NCI-H2227 treated with DMSO at 0.1 percent for 48 hours (cell line): ENCODE measurements around the gene MEDAG.
"Not testable (repeated sequence)": the region's sequence is repeated elsewhere in the genome, so short reads cannot be mapped to it uniquely, and the experiment has no call there.

Experiments used
- DNase-seq: peaks from one replicate; lab custom pipeline; 2025; lab: John Stamatoyannopoulos, UW

The MEDAG gene

DNA sequence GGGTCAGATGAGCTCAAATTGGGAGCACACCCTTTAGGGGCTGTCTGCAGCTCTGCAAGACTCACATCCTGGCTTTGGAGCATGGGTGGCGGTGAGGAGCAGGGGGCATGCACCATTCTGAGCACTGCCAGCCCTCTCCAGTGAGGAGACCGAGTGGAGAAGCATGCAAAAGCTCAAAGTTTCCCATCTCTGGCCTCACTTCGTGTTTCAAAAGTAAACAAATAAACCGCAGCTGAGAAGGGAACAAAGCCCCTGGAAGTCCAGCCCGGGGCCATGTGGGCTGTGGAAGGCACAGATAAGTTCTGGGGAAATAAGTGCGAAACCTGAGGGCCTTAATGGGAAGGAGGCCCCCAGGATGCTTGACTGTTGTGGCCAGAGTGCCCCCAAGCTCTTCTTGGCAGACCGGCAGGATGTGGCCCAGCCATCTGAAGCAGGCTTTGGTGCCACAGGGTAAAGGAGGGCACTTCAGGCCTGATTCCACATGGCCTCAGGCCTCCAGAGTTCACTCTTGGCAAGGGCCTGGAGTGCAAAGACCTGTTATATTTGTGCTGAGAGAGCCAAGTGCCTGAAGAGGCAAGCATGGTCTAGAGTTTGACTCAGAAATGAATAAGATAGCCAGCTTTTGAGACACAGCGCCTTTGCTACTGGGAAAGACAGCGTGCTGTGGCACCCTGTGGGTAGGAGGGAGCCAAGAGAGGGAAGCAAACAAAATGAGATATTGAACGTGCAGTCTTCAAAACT lies 1.2 kb downstream of the MEDAG start:
- no peak for DNase-seq

DNA sequence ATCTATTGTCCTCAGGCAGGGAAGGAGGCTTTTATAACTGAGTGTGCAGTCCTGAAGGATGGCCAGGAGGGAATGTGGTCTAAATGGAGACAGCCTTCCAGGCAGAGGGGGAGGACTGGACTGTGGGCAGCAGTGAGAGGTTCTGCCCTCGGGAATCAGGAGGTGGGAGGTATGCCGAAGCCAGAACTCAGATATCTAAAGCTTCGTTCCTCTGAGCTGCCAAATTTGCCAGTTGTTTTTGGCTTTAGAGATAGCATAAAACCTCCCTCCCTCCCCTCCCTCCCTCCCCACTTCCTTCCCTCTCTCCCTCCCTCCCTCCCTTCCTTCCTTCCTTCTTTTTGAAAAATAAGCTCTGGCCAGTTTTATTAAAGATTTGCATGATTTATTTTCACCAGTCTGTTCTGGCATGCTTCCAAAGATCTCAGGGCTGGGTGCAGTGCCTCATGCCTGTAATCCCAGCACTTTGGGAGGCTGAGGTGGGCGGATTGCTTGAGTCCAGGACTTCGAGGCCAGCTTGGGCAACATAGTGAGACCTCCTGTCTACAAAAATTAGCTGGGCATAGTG lies 2.4 kb downstream of the MEDAG start:
- no peak for DNase-seq

DNA sequence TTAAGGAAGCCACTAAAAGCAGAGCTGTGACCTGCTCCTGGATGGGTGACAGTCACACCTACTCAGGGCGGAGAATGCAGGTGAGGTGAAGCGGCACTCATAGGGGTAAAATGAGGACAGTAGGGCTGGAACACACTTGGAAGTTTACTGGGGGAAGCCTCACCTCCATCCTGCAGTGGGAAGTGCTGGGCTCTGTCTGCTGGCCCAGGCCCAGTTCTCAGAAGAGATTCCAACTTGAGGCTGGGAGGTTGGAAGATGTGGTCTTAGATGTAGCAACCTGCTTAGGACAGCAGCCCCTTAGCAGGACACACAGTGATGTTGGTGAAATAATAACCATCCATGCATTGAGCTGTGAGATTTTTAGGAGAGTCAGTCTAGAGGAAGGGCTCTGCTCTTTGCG lies 4.6 kb downstream of the MEDAG start:
- no peak for DNase-seq

DNA sequence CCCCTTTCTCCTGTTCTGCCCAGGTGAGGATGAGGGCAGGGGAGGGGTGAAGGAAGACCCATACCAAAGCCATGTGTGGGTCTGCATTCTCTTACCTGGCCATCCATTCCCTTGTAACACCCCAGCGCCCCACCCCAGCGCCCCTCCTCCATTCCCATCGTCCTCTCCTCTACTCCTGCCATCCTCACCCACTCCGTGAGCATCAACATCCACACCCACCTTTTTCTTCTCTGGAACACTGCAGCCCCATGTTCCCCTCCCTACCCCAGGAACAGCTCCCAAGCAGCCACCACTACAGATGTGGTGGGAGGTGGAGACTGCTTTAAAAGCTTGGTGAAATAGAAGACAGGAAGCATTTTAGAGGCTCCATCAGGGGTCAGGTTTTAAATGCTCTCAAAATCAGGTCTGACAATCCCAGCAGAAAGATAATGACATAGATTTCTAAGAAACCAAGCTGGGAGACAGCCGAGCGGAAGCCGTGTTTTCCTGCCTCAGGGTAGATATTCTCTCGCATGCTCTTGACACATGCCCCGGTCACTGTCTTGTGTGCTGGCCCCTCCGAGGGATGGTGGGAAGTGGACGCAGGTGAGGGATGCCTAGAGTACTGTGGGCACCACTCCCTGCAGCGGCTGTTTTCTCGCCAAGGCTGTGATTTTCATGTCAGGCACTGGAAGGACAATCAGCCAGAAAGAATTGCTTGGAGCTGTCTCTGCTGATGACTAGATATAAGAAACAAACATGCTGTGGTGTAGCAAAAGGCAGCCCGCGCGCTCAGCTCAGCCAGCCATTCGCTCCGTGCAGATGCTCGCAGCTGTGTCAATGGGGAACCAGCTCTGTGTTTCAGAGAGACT lies 9.8 kb downstream of the MEDAG start:
- DNase-seq, result peak; percentile 78

DNA sequence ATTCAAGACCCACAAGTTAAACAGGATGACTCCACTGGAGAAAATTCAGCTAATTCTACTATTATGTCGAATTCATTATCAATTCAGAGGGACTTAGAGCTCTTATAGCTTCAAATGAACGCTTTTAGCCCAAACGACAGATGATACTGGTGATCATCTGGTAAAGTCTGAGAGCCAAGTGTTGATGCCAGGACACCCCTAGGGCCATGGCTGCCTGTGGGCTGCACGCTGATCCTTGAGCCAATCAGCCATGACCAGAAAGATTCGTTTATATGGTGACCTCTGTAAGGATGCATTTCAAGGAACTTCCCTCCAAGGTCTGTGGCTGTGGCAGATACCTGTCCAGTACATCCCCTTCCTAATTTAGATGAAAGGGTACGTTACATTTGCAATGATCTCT lies 10.9 kb downstream of the MEDAG start:
- no peak for DNase-seq

DNA sequence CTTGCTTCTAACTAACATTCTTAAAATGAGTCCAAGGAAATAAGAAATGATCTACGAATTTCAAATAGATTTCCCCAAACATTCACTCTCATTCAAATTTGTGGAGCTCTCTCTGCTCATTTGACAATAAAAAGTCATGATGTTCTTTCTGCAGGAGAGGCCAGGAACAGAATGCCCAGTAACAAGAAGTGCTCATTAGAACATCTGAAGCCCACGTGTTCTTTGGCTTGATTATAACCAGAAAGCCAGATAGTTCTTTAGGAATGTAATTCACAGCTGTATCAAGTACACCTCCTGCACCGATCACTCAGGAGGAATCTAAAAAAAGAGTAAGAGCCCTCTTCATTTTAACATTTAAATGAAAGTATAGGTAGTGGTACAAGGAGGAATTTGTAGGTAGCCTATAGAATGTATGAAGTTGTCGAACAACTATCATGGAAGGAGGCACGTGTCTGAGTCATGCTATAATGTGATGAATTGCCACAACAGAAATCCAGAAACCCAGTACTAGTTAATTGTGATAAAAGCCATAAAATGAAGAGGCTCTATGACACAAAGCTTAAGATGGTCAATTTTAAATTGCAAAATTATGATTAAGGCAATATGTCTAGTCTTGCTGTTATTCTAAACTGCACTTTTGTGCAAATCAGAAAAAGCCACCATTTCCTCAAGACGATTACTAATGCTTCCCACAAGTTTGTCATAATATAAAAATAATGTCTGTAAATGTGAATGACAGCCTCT lies 12.8 kb downstream of the MEDAG start:
- no peak for DNase-seq

DNA sequence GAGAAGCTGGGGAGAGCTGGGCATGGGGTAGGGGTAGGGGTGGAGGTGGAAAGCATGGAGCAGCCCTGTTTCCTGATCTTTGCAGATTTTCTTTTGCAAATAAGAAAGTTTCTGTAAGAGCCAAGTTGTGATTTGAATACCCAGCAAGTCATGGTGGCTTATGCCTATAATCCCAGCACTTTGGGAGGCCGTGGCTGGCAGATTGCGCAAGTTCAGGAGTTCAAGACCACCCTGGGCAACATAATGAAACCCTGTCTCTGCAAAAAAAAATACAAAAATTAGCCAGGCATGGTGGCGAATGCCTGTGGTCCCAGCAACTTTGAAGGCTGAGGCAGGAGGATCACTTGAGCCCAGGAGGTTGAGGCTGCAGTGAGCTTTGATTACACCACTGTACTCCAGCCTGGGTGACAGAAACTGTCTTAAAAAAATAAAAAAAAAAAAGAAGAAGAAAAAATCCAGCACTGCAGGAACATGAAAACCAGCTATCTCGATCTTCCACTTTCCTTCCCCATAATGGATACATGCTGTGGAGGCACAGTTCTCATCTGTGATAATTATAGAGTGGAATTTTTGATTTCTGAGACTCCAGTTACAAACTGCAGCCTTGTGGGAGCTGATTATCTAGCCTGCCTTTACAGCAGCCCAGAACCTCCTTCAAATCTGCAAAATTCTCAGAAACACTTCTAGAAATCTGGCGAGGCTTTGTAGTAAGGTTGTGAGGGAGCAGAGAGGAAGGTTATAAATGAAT lies 14.3 kb downstream of the MEDAG start:
- peak; percentile 64 for DNase-seq

DNA sequence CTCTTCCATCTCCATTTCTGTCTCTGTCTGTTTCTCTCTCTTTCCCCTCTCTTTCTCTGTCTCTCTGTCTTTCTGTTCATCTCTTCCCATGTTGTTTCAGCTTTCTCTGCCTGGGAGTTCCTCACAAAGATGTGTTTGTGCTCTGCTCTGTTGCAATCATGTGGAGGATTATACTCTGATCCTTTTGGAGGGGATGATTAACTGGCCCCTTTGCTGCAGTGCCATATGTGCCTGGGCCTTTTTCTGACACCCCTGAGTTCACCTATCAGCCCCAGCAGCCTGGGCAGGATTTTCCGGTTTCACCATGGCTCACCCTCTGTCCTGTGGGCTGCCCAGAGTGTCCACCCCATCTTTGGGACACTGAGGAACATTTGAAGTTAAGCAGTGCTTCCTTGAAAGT lies 17.3 kb downstream of the MEDAG start:
- DNase-seq, result no peak

DNA sequence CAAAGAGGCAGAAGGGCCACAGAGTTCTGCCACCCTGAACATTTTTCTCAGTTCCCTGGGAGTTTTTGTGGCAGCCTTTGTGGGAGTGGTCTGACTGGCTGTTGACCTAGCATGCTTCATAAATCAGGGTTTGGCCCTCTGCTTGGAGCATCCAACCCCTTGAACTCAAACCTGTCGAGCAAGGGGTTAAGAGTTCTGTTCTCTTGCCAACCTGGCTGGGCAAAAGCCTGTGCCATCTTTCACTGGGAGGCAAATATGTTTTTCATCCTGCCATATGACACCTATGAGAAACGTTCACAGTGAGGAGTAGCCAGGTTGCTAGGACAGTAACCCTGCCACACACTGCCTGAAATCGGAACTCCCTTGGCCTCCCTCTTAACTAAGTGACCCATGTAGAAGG lies 18.6 kb downstream of the MEDAG start:
- no peak for DNase-seq

DNA sequence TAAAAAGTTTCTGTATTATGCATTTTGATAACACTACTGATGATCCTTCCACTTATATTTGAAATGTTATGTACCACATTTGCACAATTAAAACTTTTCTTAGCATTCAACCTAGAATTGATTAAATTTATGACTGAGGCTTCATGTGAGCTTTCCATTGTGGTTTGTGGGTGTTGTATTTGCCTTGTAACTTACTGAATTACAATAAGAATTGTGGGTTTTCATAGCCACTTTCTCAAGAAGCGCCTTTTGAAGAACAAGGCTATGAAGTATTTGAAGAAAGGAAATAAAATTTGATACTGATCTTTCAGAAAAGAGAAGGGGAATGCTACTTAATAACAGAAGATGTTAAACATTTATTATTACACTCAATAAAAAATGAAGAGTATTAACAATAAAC lies 19.4 kb downstream of the MEDAG start:
- no peak for DNase-seq

DNA sequence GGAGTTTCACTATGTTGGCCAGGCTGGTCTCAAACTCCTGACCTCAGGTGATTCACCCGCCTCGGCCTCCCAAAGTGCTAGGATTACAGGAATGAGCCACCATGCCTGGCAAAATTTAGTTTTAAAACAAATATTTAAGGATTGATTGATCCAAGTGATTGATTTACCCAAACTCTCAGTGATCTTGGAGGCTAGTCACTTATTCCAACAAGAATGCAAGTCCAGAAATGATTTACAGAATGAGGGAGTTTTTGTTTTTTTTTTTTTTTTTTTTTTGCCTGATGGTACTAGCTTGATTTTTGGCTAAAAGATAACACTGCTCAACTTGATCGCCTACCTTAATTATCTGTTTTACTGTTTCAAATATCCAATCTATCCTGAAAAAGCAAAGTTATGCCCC lies 20.7 kb downstream of the MEDAG start:
- no peak for DNase-seq

DNA sequence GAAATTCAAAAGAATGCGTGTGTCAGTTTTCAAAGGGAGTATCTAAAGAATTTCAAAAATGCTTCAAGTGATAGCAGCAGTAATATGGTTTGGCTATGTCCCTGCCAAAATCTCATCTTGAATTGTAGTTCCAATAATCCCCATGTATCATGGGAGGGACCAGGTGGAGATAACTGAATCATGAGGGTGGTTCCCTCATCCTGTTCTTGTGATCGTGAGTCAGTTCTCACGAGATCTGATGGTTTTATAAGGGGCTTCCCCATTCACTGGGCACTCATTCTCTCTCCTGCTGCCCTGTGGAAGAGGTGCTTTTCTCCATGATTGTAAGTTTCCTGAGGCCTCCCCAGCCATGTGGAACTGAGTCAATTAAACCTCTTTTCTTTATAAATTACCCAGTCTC lies 21.1 kb downstream of the MEDAG start:
- DNase-seq, result not testable (repeated sequence)

DNA sequence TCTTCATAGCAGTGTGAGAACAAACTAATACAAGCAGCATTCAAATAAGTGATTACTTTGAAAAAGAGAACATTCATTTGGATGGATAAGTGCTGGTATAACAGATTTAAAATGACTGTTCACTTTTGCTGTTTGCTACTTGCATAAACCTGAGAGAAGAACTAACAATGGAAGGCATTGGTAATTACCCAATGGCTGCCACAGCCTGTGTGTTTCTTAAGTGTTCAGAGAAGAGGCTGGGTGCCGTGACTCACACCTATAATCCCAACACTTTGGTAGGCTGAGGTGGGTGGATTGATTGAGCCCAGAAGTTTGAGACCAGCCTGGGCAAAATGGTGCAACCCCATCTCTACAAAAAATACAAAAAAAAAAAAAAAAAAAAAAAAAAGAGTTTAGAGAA lies 21.5 kb downstream of the MEDAG start:
- no peak for DNase-seq

DNA sequence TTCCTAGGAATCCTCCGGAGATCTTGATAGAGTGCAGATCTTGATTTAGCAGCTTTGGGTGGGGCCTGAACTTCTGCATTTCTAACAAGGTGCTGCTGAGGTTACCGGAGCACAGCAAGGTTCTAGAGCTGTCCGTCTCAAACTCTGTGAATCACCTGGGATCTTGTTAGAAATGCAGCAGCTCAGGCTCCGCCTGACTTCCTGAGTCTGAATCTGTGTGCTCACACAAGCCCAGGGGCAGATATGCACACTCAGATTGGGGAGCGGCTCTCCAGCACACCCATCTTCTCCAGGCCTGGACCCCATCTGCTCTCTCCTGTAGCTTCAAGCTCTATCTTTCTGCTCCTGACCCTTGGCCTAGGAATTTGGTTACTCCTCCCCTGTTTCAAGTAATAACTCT lies 22.9 kb downstream of the MEDAG start:
- DNase-seq, result no peak

DNA sequence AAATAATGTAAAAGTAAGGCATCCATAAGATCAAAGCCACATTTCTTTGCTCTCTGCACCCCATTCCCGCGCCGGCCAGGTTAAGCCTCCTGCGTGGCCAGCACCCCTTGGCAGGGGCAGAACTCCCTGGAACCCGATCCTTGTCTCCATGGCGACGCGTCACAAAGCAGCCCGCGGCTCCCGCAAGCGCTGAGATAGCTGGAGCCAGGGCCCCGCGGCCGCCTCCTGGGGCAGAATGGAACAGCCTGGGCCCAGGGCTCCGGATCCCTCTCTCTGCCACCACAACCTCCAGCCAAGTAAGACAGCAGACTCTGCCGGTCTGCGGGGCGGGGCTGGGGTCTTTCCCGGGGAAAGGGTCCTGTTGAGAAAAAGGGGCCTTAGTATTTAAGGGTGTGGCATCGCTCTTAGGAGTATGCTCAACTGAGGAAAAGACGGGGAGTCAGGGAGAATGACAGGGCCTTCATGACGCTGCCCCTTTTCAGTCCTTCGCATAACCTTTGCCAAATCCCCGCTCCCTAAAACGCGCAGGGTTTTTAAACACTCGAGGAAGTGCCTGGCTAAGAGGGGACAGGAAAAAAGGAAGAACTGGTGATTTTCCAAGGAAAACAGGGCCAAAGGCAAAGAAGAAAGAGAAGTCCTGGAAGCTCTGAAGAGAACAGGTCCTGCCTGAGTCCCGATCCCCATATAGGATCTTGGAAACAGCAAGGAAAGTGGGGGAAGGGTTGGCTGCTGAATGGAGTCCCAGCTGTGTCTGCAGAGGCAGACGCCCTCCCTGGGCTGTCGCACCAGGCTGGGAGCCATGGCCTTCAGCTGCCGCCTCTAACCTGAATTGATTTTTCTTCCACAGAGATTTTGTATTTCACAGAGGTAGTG lies 26.6 kb downstream of the MEDAG start, which contains the start of gene TEX26:
TEX26 (plus strand) TSS at position 176 of the 873 bp plus-strand sequence; CDS start at position 236, 60 bp downstream.
- no peak for DNase-seq

DNA sequence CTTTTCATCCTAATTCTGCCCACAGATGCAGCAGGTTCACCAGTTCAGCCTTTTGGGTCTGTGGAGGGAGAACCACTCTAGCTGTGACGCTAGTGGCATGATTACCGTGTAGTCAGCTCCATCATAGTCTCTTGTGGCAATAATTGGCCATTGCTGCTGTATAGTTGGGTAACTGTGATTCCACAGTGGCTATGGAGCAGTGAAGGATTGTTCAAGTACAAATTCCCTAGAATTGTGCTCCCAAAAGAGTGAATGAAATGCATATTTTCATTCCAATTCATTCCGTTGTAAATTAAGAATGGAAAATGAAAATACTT lies 27.2 kb downstream of the MEDAG start:
- no peak for DNase-seq

DNA sequence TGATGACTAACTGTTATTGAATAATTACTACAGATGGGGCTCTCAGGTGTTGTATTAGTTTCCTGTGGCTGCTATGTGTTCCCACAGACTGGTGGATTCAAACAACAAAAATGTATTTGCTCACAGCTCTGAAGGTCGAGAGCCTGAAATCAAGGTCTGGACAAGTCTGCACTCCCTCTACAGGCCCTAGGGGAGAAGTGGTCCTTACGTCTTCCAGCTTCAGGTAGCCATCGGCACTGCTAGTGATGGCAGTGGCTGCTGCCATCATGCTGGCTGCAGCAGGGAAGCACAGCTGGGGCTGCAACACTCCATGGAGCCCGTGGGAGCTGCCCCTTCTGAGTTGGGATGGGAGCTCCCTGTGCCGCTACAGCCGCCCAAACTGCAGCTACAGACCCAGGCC lies 28.3 kb downstream of the MEDAG start:
- no peak for DNase-seq

DNA sequence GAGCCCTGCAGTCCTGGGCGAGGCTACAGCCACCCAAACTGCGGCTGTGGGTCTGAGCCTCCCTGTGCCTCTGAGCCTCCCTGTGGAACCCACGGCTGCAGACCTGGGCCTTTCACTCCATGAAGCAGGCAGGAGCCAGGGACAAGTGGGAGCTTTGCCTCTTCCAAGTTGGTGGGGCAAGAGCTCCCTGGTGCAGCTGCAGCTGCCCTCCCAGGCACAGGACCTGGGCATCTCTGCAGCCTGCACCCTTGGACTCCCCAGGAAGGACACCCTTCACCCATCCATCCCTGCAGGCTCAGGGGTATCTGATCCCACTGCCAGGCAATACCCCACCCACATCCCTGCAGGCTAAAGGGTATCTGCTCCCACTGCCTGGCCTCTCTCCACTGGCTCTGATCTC lies 28.7 kb downstream of the MEDAG start:
- no peak for DNase-seq

DNA sequence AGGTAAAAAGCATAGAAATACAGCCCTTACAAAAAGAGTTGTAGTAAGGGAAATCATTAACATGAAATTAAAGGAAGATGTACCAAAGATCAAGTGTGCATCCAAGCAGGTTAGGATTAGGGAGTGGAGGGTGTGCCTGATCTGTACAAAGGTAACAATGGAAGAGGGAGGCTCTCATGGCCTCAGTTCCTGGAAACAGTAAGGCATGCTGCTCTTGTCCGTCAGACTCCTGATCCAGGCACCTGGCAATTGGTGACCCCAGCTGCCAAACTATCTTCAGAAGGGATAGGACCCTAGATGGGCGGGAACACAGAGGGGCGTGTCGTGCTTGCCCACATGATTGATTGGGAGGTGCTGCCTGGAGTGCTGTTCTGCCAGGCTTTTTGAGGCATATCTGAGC lies 30.9 kb downstream of the MEDAG start:
- DNase-seq, result no peak

DNA sequence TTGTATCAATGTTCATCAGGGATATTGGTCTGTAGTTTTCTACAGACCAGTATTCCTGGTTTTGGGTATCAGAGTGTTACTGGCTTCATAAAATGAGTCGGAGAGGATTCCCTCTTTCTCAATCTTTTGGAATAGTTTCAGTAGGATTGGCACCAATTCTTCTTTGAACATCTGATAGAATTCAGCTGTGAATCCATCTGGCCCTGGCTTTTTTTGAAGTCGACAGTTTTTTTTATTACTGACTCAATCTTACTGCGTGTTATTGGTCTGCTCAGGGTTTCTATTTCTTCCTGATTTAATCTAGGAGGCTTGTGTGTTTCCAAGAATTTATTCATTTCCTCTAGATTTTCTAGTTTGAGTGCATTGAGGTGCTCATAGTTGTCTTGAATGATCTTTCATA lies 37.8 kb downstream of the MEDAG start:
- DNase-seq, result no peak
